WTC11 (cell line): ENCODE data around the gene EXOSC2.

ENCODE experiments used
- CREB1 ChIP-seq: sonication (generic); formaldehyde crosslinking; IDR thresholded peaks from 2 replicates; pipeline ENCODE4 v1.8.0; 2023; ENCODE audit warnings: mild to moderate bottlenecking, missing genetic modification reagents
- CTCF ChIP-seq: fragments of 200-600 bp; IDR thresholded peaks from 2 replicates; pipeline ENCODE4 v1.8.0; 2022; ENCODE audit warnings: antibody characterized with exemption
- SMAD3 ChIP-seq: sonication (generic); formaldehyde crosslinking; IDR thresholded peaks from 2 replicates; pipeline ENCODE4 v1.8.0; 2022; ENCODE audit warnings: missing genetic modification reagents, mild to moderate bottlenecking, borderline replicate concordance
- TEAD1 ChIP-seq: sonication (generic); formaldehyde crosslinking; IDR thresholded peaks from 2 replicates; pipeline ENCODE4 v1.8.0; 2022; ENCODE audit warnings: mild to moderate bottlenecking, missing genetic modification reagents

- no peak for TF ChIP-seq CTCF
- no peak for TF ChIP-seq SMAD3
- TF ChIP-seq TEAD1 (CRISPR knock-in tag): no peak
- no peak for TF ChIP-seq CREB1 (CRISPR knock-in tag)
These were observed 33.8 kb upstream of the EXOSC2 start for GRCh38 chr9:130659699-130660248.
